ENCODE results near the gene LAMA3. TPM values are rescaled to one million over a fixed set of nuclear protein-coding genes. Genes with fewer than 3 reads are reported as not detected.

The LAMA3 gene
- total and polyA plus RNA-seq, 4 donors, result 0.26 to 3.9 (median 0.37) TPM

GRCh38 chr18:23956483-23956882 lies 267.2 kb downstream of the LAMA3 start:
- no peak for TF ChIP-seq SP1 (IDR thresholded peaks at IDR 0.05)
- TF ChIP-seq ZBTB33 (IDR thresholded peaks at IDR 0.05), result no peak
- TF ChIP-seq RXRA (IDR thresholded peaks at IDR 0.05), result no peak
- TF ChIP-seq TAF1 (conservative IDR thresholded peaks at IDR 0.05), result no peak
- no peak for TF ChIP-seq HNF4A (conservative IDR thresholded peaks at IDR 0.05)
- TF ChIP-seq FOXA2 (IDR thresholded peaks at IDR 0.05), result no peak
- no peak for TF ChIP-seq HNF4G (IDR thresholded peaks at IDR 0.05)
- TF ChIP-seq, protein P1, sequence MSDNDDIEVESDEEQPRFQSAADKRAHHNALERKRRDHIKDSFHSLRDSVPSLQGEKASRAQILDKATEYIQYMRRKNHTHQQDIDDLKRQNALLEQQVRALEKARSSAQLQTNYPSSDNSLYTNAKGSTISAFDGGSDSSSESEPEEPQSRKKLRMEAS (IDR thresholded peaks at IDR 0.05), result no peak
- TF ChIP-seq YY1 (IDR thresholded peaks at IDR 0.05), result no peak
- TF ChIP-seq EGR1 (IDR thresholded peaks at IDR 0.05; ENCODE audit: low read depth in 2 of 2), result no peak
- TF ChIP-seq, protein P2, sequence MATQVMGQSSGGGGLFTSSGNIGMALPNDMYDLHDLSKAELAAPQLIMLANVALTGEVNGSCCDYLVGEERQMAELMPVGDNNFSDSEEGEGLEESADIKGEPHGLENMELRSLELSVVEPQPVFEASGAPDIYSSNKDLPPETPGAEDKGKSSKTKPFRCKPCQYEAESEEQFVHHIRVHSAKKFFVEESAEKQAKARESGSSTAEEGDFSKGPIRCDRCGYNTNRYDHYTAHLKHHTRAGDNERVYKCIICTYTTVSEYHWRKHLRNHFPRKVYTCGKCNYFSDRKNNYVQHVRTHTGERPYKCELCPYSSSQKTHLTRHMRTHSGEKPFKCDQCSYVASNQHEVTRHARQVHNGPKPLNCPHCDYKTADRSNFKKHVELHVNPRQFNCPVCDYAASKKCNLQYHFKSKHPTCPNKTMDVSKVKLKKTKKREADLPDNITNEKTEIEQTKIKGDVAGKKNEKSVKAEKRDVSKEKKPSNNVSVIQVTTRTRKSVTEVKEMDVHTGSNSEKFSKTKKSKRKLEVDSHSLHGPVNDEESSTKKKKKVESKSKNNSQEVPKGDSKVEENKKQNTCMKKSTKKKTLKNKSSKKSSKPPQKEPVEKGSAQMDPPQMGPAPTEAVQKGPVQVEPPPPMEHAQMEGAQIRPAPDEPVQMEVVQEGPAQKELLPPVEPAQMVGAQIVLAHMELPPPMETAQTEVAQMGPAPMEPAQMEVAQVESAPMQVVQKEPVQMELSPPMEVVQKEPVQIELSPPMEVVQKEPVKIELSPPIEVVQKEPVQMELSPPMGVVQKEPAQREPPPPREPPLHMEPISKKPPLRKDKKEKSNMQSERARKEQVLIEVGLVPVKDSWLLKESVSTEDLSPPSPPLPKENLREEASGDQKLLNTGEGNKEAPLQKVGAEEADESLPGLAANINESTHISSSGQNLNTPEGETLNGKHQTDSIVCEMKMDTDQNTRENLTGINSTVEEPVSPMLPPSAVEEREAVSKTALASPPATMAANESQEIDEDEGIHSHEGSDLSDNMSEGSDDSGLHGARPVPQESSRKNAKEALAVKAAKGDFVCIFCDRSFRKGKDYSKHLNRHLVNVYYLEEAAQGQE (IDR thresholded peaks at IDR 0.05), result no peak
- TF ChIP-seq, protein P3, sequence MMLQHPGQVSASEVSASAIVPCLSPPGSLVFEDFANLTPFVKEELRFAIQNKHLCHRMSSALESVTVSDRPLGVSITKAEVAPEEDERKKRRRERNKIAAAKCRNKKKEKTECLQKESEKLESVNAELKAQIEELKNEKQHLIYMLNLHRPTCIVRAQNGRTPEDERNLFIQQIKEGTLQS (IDR thresholded peaks at IDR 0.05), result no peak
- no peak for TF ChIP-seq NR2F2 (IDR thresholded peaks at IDR 0.05)
- TF ChIP-seq RAD21 (IDR thresholded peaks at IDR 0.05), result no peak
- Histone ChIP-seq H3K4me3 (ENCODE audit: low read depth in 1 of 3, low read length in 3 of 3) (no peak overlapping the region), H3K4me1 (ENCODE audit: control insufficient read depth in 4 of 4, insufficient read depth in 4 of 4, low read length in 3 of 4) (peaks cover 0 to 4% (median 0%) of the 10 kb centered on the region in 4 donors), H3K27ac (ENCODE audit: low read depth in 1 of 2, low read length in 2 of 2) (no peak overlapping the region), H3K9me3 (ENCODE audit: control insufficient read depth in 4 of 4, low read length in 3 of 4) (no peaks in the 10 kb centered on the region), H3K27me3 (ENCODE audit: control insufficient read depth in 4 of 4, insufficient read depth in 4 of 4, low read length in 3 of 4) (no peaks in the 10 kb centered on the region), H3K9ac (ENCODE audit: low read depth in 1 of 2, low read length in 2 of 2) (no peak overlapping the region), H3K36me3 (ENCODE audit: control insufficient read depth in 4 of 4, insufficient read depth in 3 of 4, low read depth in 1 of 4, low read length in 3 of 4) (no peaks in the 10 kb centered on the region)
- 96% methylated on average over 5 of the region's 5 CpGs for WGBS
- no peak for DNase-seq (ENCODE audit: low spot score)

DNA sequence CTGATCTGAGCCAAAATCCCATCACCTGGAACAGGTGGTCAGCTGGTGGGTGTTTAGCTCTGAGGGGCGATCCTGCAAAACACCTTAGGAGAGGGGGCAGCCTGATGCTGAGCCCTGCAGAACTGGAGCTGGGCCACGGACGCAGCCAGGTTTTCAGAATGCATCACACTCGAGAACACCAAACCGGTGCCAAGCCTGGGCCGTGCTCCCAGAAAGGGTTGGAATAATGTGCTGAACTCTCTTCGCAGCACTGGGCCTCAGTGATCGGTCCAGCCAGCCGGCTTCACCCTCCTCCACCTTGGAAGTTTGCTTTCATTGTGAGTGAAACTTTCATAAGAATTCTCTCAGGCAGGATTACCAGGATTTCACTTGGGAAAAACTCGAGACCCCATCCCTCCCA lies 268.8 kb downstream of the LAMA3 start:
- Histone ChIP-seq H3K27me3 (ENCODE audit: control insufficient read depth in 4 of 4, insufficient read depth in 4 of 4, low read length in 3 of 4) (no peaks in the 10 kb centered on the region), H3K36me3 (ENCODE audit: control insufficient read depth in 4 of 4, insufficient read depth in 3 of 4, low read depth in 1 of 4, low read length in 3 of 4) (no peaks in the 10 kb centered on the region), H3K4me1 (ENCODE audit: control insufficient read depth in 4 of 4, insufficient read depth in 4 of 4, low read length in 3 of 4) (peaks cover 0 to 4% (median 0%) of the 10 kb centered on the region in 4 donors), H3K9me3 (ENCODE audit: control insufficient read depth in 4 of 4, low read length in 3 of 4) (no peaks in the 10 kb centered on the region), H3K27ac (ENCODE audit: low read depth in 1 of 2, low read length in 2 of 2) (no peak overlapping the region), H3K9ac (ENCODE audit: low read depth in 1 of 2, low read length in 2 of 2) (no peak overlapping the region), H3K4me3 (ENCODE audit: low read depth in 1 of 3, low read length in 3 of 3) (no peak overlapping the region)
- DNase-seq (ENCODE audit: low spot score), result no peak
- 36% methylated on average over 10 of the region's 10 CpGs for WGBS
- TF ChIP-seq YY1 (IDR thresholded peaks at IDR 0.05), result no peak
- peak in 1 of 2 donors; percentile 35 for TF ChIP-seq RXRA (IDR thresholded peaks at IDR 0.05)
- TF ChIP-seq, protein P3 (IDR thresholded peaks at IDR 0.05), result no peak
- TF ChIP-seq HNF4A (conservative IDR thresholded peaks at IDR 0.05), result peak in 1 of 2 donors; percentile 12
- TF ChIP-seq RAD21 (IDR thresholded peaks at IDR 0.05), result peak in 1 of 2 donors; percentile 20
